Muscle layer of duodenum (tissue), 2 donors: Measurements from ENCODE around the gene ZNF609.
"Not testable (repeated sequence)": the region's sequence is repeated elsewhere in the genome, so short reads cannot be mapped to it uniquely, and the experiment has no call there.

Experiments
- H3K27ac ChIP-seq: one replicate; pipeline ENCODE4 v1.7.0; 2013; ENCODE audit warnings: mild to moderate bottlenecking, low read length
- H3K27me3 ChIP-seq: one replicate; pipeline ENCODE4 v1.7.0; 2013; ENCODE audit warnings: low read depth, mild to moderate bottlenecking, control low read depth, low read length
- H3K36me3 ChIP-seq, 2 donors: one replicate each; pipeline ENCODE4 v1.7.0; 2013; ENCODE audit warnings: low read length in 2 of 2, control low read depth in 1 of 2, mild to moderate bottlenecking in 1 of 2; ENCODE audit not compliant: insufficient read depth in 2 of 2, control insufficient read depth in 1 of 2
- H3K4me1 ChIP-seq, 2 donors: one replicate each; pipeline ENCODE4 v1.7.0; 2013; ENCODE audit warnings: low read length in 2 of 2, mild to moderate bottlenecking in 2 of 2, control low read depth in 1 of 2, moderate library complexity in 1 of 2; ENCODE audit not compliant: insufficient read depth in 2 of 2, control insufficient read depth in 1 of 2
- H3K4me3 ChIP-seq, 2 donors: one replicate each; pipeline ENCODE4 v1.7.0; 2013; ENCODE audit warnings: low read length in 2 of 2, low read depth in 1 of 2, mild to moderate bottlenecking in 1 of 2
- H3K9me3 ChIP-seq, 2 donors: one replicate each; pipeline ENCODE4 v1.7.0; 2013; ENCODE audit warnings: low read length in 2 of 2, control low read depth in 1 of 2, mild to moderate bottlenecking in 1 of 2; ENCODE audit not compliant: control insufficient read depth in 1 of 2
- donor health status: healthy.

ZNF609 gene

DNA sequence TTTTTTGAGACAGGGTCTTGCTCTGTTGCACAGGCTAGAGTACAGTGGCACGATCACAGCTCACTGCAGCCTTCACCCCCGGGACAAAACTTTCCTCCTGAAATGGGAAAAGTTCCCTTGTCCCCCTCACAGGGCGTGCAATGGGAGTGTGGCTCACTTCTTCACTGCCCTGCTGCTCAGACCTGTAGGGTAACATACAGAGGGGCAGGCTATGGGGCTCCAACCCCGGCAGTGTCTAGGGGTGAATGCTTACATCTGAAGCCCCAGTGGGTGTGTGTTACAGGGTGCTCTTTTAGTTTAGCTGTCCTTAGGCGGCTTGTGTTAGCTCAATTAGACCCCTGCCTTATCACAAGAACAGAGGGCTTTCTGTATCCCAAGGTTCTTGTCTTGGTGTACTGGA lies 157.8 kb downstream of the ZNF609 start:
- no peaks in the 10 kb centered on the region for H3K9me3 ChIP-seq
- peaks cover 11 to 32% of the 10 kb centered on the region in 2 donors for H3K4me1 ChIP-seq

DNA sequence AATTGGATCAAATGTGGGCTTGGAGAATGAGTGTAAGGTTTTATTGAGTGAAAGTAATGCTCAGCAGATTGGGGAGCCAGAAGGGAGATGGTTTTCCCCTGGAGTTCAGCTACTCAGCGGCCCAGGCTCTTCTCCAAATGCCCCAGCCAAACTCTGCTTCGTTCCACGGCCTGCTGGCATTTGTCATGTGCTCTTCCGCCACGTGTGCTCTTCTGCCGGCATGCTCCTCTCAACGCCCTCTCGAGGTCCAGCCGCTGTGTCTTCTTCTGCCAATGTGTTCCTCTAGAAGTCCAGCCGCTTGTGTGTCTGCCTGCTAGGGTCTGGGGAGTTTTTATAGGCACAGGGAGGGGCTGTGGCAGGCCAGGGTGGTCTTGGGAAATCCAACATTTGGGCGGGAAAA lies 158.2 kb downstream of the ZNF609 start:
- Histone ChIP-seq H3K9me3 (no peaks in the 10 kb centered on the region), H3K4me3 (no peak overlapping the region), H3K27ac (no peak overlapping the region), H3K36me3 (peaks cover 0 to 6% of the 10 kb centered on the region in 2 donors), H3K4me1 (peaks cover 11 to 34% of the 10 kb centered on the region in 2 donors), H3K27me3 (no peaks in the 10 kb centered on the region)

More for the DNA sequence above, 157.8 kb downstream of the ZNF609 start:
- Histone ChIP-seq H3K27me3 (no peaks in the 10 kb centered on the region), H3K4me3 (no peak overlapping the region), H3K27ac (no peak overlapping the region), H3K36me3 (peaks cover 0 to 2% of the 10 kb centered on the region in 2 donors)

DNA sequence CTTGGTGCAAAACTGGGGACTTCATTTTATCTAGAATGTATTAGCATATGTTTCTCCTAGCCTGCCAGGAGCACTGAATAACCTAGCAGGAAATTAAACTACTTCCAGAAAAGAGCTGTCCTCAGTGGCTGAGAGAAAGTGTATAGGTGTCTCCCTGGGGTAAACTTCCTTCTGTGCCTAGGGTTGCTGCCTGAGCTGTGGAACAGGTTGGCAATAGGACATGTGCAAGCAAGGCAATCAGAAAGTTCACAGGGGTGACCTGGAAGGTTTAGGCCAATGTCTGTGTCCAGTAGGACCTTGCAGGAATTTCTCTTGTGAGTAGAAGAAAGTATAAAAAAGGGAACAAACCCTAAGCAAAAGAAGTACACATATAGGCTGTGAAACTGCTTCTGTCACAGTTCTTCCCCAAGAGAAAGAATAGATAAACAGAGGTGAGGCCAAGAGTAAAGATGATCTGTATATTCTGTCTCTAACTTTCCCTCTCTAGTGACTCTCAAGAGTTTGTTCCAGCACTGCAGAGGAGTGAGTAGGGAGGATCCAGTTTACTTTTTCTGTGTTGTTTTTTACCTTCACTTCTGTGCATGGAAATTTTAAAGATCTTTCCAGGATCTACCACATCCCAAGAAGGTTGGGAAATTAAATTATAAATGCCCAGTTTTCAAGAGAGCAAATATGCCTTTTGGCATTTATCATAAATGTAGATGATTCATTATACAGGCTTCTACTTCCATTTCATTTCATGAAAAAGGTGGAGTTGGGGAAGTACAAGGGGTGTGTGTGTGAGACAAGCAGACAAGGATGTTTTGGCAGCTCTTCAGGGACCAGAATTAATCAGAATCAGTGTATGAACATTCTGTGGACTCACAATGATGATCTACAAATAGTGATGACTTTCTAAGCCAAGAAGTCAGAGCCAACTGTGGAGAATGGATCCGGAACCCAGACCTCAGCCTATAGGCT lies 159.8 kb downstream of the ZNF609 start:
- Histone ChIP-seq H3K4me3 (no peak overlapping the region), H3K27ac (no peak overlapping the region), H3K27me3 (no peaks in the 10 kb centered on the region), H3K36me3 (peaks cover 0 to 11% of the 10 kb centered on the region in 2 donors), H3K4me1 (peaks cover 11 to 38% of the 10 kb centered on the region in 2 donors), H3K9me3 (no peaks in the 10 kb centered on the region)

DNA sequence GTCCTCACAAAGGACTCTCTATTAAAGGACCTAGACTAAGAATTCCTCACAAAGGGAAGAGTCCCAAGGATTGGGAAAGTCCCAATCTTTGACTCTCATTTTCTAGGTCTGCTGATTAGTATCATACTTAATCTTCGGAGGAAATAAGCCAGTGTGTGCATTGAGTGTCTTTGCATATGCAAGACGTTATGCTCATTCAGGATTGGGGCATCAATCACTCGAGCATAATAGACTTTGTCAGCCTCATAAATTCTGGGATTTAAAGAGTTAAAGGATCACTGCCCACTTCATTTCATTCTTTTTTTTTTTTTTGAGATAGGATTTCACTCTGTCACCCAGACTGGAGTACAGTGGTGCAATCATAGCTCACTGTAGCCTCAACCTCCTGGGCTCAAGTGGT lies 160.7 kb downstream of the ZNF609 start:
- Histone ChIP-seq H3K27ac (no peak overlapping the region), H3K27me3 (no peaks in the 10 kb centered on the region), H3K9me3 (no peaks in the 10 kb centered on the region), H3K4me3 (no peak overlapping the region), H3K4me1 (peaks cover 11 to 38% of the 10 kb centered on the region in 2 donors), H3K36me3 (peaks cover 0 to 11% of the 10 kb centered on the region in 2 donors)

DNA sequence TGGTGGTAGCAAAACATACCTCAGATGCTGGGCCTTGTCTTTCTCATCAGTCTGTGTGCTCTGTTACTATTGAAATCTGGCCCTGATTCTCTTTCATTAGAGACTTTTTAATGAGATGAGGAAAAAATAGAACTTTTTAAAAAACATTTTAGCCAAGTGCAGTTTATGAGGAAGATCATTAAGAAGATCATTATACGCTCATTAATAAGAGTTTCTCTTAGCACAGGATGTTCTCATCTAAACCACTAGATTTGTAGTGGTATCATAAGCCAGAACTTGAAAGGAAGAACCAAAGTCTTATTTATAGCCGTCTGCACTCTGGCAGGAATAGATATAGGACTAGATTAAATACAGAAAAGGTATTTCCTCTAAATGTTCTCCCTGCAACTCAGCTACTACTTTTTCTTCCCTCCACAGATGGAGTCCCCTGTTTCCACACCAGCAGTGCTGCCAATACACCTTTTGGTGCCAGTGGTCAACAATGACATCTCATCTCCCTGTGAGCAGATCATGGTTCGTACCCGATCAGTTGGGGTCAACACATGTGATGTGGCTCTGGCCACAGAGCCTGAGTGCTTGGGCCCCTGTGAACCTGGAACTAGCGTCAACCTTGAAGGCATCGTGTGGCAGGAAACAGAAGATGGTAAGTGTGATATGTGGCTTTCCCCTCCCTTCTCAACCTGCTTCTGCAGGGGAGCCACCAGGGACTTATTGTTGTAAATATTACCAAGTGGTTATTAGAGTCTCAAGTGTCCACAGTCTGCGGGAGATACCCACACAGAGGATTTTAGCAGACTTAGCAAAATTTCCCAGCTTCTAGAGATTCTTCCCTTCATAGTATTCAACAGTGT lies 162.3 kb downstream of the ZNF609 start:
- Histone ChIP-seq H3K9me3 (no peaks in the 10 kb centered on the region), H3K27ac (no peak overlapping the region), H3K36me3 (peaks cover 0 to 11% of the 10 kb centered on the region in 2 donors), H3K4me3 (no peak overlapping the region), H3K27me3 (no peaks in the 10 kb centered on the region), H3K4me1 (peaks cover 11 to 38% of the 10 kb centered on the region in 2 donors)

DNA sequence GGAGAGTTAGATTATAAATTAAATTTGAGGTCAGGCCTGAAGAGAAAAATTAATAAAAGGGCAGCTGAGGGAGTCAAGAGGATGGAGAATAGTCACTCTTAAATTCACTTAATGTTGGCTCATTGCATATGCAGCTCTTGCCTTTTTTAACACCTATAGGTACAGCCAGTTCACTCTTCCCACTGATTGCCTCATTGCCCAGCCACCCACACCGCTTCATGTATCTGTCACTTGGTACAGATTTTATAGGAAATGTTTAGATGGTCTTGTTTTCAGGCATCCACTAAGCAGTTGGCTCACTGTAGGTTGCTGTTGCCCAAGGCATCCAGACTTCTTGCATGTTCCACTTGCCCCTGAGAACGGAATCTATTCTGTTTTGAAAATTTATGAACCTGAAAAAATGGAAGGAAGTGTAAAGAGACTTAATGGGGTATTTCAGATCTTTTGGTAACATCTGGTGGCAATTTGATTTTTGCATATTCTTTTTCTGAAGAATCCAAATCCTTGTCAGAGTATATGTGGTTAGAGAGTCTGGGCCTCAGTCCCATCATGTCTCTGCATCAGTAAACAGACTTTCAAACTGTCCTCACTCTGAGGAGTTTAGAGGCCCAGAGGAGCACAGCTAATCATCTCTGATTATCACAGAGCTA lies 163.1 kb downstream of the ZNF609 start:
- H3K27me3 ChIP-seq = no peaks in the 10 kb centered on the region
- no peak overlapping the region for H3K4me3 ChIP-seq
- H3K4me1 ChIP-seq = peaks cover 11 to 37% of the 10 kb centered on the region in 2 donors
- H3K36me3 ChIP-seq = peaks cover 0 to 11% of the 10 kb centered on the region in 2 donors
- H3K9me3 ChIP-seq = no peaks in the 10 kb centered on the region
- no peak overlapping the region for H3K27ac ChIP-seq

DNA sequence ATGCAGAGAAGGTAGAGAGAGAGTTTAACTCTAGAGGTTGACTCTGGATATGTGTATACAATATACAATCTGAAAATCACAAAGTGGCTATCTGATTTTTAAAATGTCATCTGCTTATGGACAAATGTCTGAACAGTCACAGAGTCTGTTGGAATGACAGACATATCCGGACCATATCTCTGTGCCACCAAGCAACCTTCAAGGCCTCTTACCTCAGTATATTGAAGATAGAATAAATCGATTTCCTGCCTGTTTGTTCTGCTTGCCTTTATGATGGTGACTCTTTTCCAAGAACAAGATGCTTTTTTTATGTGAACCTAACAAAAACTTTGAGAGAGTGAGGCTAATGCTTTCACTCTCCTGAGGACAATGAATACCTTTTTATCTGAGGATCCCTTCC lies 163.9 kb downstream of the ZNF609 start:
- Histone ChIP-seq H3K36me3 (peaks cover 0 to 11% of the 10 kb centered on the region in 2 donors), H3K27me3 (no peaks in the 10 kb centered on the region), H3K27ac (no peak overlapping the region), H3K4me1 (peaks cover 11 to 31% of the 10 kb centered on the region in 2 donors), H3K9me3 (no peaks in the 10 kb centered on the region), H3K4me3 (no peak overlapping the region)

DNA sequence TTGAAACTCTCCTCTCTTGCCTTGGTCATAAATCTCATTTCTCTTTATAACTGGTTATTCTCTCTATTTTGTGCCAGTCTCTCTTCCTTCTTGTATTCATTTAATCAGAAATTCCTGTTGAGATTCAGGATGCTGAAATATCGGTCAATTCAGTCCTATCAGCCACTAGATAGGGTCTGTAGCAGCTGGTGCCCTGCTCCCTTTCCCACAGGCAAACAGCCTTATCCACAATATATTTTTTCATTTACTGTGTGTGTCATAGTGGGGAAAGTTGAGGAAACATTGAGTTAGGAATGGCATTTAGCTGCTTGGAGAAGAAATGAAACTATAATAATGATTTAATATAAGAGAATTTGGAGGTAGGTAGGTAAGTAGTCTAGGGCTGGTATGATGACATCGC lies 168.7 kb downstream of the ZNF609 start:
- Histone ChIP-seq H3K27ac (no peak overlapping the region), H3K9me3 (no peaks in the 10 kb centered on the region), H3K4me3 (no peak overlapping the region), H3K4me1 (peaks cover 6 to 8% of the 10 kb centered on the region in 2 donors), H3K27me3 (no peaks in the 10 kb centered on the region), H3K36me3 (no peaks in the 10 kb centered on the region)

DNA sequence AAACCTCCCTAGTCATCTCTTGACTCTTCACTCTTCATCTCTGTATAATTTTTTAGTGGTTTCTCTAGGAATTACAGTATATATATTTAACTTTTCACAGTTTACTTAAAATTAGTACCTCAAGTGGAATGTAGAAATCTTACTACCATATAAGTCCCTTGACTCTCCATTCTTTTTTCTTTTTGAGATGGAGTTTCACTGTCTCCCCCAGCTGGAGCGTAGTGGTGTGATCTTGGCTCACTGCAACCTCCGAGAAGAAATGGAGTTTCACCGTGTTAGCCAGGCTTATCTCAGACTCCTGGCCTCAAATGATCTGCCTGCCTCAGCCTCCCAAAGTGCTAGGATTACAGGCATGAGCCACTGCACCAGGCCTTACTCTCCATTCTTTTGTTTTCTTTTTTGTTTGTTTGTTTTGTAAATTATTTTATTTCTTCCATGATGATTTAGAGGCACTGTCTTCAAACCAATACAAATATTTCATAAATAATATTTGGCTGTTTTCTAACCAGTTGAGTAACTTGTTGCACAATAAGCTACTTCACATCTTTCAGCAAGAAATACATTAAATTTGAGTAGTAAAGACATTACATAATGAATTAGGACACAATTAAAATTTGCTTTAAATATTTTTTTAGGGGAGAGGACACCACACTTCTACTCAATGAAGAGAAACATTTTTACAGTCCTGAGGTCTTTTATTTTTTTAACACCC lies 170.2 kb downstream of the ZNF609 start:
- no peaks in the 10 kb centered on the region for H3K27me3 ChIP-seq
- no peak overlapping the region for H3K4me3 ChIP-seq
- H3K27ac ChIP-seq = no peak overlapping the region
- no peaks in the 10 kb centered on the region for H3K36me3 ChIP-seq
- H3K4me1 ChIP-seq = peaks cover 17 to 22% of the 10 kb centered on the region in 2 donors
- H3K9me3 ChIP-seq = no peaks in the 10 kb centered on the region

DNA sequence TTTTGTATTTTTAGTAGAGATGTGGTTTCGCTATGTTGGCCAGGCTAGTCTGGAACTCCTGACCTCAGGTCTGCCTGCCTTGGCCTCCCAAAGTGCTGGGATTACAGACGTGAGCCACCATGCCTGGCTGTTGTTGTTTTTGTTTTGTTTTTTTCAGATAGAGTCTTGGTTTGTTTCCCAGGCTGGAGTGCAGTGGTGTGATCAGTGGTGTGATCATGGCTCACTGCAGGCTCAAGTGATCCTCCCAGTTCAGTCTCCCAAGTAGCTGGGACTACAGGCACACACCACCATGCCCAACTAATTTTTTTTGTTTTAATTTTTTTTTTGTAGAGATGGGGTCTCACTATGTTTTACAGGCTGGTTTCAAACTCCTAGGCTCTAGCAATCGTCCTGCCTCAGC lies 172.3 kb downstream of the ZNF609 start:
- not testable (repeated sequence) for H3K9me3 ChIP-seq, H3K4me3 ChIP-seq, H3K27ac ChIP-seq, H3K36me3 ChIP-seq, H3K27me3 ChIP-seq
- H3K4me1 ChIP-seq = peaks cover 22 to 33% of the 10 kb centered on the region in 2 donors
